MM.1S (cell line): ENCODE measurements around the gene PAFAH1B1.
A peak's percentile ranks its signal among the peaks of the same experiment; 100 is the strongest.

Experiments used
- DNase-seq: peaks from one replicate; pipeline ENCODE4 v3.0.0-alpha.2; 2015
- H2AFZ ChIP-seq: fragments of 300-600 bp; sonication (generic); 2 replicates; pipeline ENCODE4 v1.6.0; 2016; ENCODE audit warnings: antibody characterized with exemption, low read length
- H3F3A ChIP-seq: fragments of 300-600 bp; sonication (generic); 2 replicates; pipeline ENCODE4 v1.6.1; 2016; ENCODE audit warnings: mild to moderate bottlenecking, antibody characterized with exemption, low read length, moderate library complexity, mixed read lengths; ENCODE audit not compliant: insufficient read depth
- H3K27ac ChIP-seq: fragments of 300-600 bp; sonication (generic); 2 replicates; pipeline ENCODE4 v1.5.1; 2016; ENCODE audit warnings: mild to moderate bottlenecking, low read length
- H3K27me3 ChIP-seq: fragments of 300-600 bp; sonication (generic); replicated peaks from 2 replicates; pipeline ENCODE4 v1.6.0; 2016; ENCODE audit warnings: low read length; ENCODE audit not compliant: insufficient read depth
- H3K36me3 ChIP-seq: fragments of 300-600 bp; sonication (generic); replicated peaks from 2 replicates; pipeline ENCODE4 v1.6.1; 2016; ENCODE audit warnings: mild to moderate bottlenecking, low read length, mixed read lengths; ENCODE audit not compliant: insufficient read depth
- H3K4me1 ChIP-seq: fragments of 300-600 bp; sonication (generic); 2 replicates; pipeline ENCODE4 v1.6.1; 2016; ENCODE audit warnings: low read length, mixed read lengths
- H3K4me2 ChIP-seq: fragments of 300-600 bp; sonication (generic); 2 replicates; pipeline ENCODE4 v1.6.0; 2016; ENCODE audit warnings: low read depth, low read length
- H3K4me3 ChIP-seq: fragments of 300-600 bp; sonication (generic); 2 replicates; pipeline ENCODE4 v1.5.1; 2016; ENCODE audit warnings: low read length, mixed read lengths
- H3K79me2 ChIP-seq: fragments of 300-600 bp; sonication (generic); 2 replicates; pipeline ENCODE4 v1.6.1; 2016; ENCODE audit warnings: mixed run types, low read length, mixed read lengths
- H3K9ac ChIP-seq: fragments of 300-600 bp; sonication (generic); 2 replicates; pipeline ENCODE4 v1.6.1; 2016; ENCODE audit warnings: low read length, mixed read lengths
- H3K9me2 ChIP-seq: fragments of 300-600 bp; sonication (generic); replicated peaks from 2 replicates; pipeline ENCODE4 v1.6.1; 2016; ENCODE audit warnings: mild to moderate bottlenecking, low read length, mixed read lengths; ENCODE audit not compliant: insufficient read depth
- H3K9me3 ChIP-seq: fragments of 300-600 bp; sonication (generic); replicated peaks from 2 replicates; pipeline ENCODE4 v1.6.1; 2016; ENCODE audit warnings: mild to moderate bottlenecking, low read length, mixed read lengths; ENCODE audit not compliant: insufficient read depth
- H4K20me1 ChIP-seq: fragments of 300-600 bp; sonication (generic); 2 replicates; pipeline ENCODE4 v1.6.1; 2016; ENCODE audit warnings: mild to moderate bottlenecking, low read length, moderate library complexity, mixed read lengths; ENCODE audit not compliant: insufficient read depth
- CTCF ChIP-seq: fragments of 300-600 bp; sonication (generic); IDR thresholded peaks from 2 replicates; pipeline ENCODE4 v1.5.1; 2016; ENCODE audit warnings: antibody characterized with exemption, low read length, mixed read lengths
- EZH2 ChIP-seq: fragments of 300-600 bp; sonication (generic); optimal IDR thresholded peaks from 2 replicates; pipeline ENCODE3; 2017; ENCODE audit warnings: low read depth, mild to moderate bottlenecking, antibody characterized with exemption, low read length, mixed read lengths
- EZH2phosphoT487 ChIP-seq: fragments of 300-600 bp; sonication (generic); IDR thresholded peaks from 2 replicates; pipeline ENCODE4 v1.6.1; 2018; ENCODE audit warnings: antibody characterized with exemption, low read length

The PAFAH1B1 gene

DNA sequence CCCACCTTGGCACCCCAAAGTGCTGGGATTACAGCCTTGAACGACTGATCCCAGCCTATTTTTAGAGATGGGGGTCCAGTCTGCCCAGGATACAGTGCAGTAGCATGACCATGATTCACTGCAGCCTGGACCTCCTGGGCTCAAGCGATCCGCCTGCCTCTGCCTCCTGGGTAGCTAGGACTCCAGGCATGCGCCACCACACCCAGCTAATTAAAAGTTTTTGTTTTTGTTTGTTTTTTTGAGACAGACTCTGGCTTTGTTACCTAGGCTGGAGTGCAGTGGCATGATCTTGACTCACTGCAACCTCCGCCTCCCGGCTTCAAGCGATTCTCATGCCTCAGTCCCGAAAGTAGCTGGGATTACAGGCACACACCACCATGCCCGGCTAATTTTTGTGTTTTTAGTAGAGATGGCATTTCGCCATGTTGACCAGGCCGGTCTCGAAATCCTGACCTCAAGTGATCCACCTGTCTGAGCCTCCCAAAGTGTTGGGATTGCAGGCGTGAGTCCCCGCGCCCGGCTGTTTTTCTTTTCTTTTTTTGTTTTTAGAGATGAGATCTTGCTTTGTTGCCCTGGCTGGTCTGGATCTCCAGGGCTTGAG lies 2.3 kb upstream of the PAFAH1B1 start:
- Histone ChIP-seq H3K27ac (no peak overlapping the region), H3F3A (no peaks in the 10 kb centered on the region), H3K36me3 (no peaks in the 10 kb centered on the region), H3K9me2 (no peaks in the 10 kb centered on the region), H2AFZ (no peak overlapping the region), H3K4me1 (0 out of 2 replicates have a peak, but pooled peaks cover 8% of the 10 kb centered on the region), H3K9me3 (no peaks in the 10 kb centered on the region), H3K9ac (no peak overlapping the region), H3K27me3 (no peaks in the 10 kb centered on the region), H4K20me1 (peaks cover 18% of the 10 kb centered on the region), H3K79me2 (peaks cover 24% of the 10 kb centered on the region), H3K4me2 (no peak overlapping the region), H3K4me3 (no peak overlapping the region)
- TF ChIP-seq CTCF, result no peak
- TF ChIP-seq EZH2, result no peak
- no peak for TF ChIP-seq EZH2phosphoT487
- DNase-seq, result no peak

DNA sequence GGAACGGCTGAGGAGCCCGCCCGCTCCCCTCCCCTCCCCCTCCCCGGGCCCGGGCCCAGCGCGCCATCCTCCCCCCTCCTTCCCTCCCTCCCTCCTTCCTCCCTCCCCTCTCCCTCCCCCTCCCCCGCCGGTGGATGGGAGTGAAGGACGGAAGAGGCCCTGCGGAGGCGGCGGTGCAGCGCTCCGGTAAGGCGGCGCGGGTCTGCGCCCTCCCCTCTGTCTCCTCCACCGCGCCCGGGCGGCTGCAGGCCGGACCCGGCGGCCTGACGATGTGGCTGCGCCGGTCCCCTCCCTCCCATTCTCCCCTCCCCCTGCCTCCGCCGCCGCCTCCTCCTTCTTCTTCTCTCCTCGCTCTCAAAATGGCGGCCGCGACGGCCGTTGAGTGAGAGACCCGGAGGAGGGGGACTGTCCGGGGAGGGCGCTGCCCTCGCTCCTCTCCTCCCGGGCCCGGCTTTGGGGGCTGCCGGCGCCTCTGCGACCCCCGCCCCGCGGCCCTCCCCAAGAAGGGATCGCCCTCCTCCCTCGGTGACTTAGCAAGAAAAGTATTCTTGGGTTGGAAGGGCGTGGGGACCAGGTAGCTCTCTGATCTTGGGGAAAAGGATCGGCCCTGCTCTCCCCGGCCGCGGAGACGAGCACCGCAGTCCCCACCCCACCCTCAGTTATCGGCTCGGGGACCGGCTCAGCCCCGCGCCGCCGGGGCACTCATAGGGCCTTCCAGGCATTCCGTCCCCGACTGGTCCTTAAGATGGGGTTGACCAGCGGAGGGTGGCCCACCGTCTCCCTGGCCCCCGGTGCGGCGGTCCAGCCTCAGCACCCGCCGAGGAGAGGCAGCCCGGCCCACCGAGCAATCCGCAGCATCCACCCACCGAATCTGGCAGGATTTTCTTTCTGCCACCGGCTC lies 617 bp downstream of the PAFAH1B1 start:
- peaks cover 54% of the 10 kb centered on the region for H3K79me2 ChIP-seq
- DNase-seq, result peak; percentile 68
- peak overlapping the region; percentile 80 for H3K27ac ChIP-seq
- H3K9me2 ChIP-seq, result no peaks in the 10 kb centered on the region
- no peaks in the 10 kb centered on the region for H3K9me3 ChIP-seq
- no peaks in the 10 kb centered on the region for H3K36me3 ChIP-seq
- no peaks in the 10 kb centered on the region for H3K27me3 ChIP-seq
- H3K9ac ChIP-seq, result peak overlapping the region; percentile 92
- peaks cover 12% of the 10 kb centered on the region; the same call in 1 of the 2 replicates for H3K4me1 ChIP-seq
- H2AFZ ChIP-seq, result no peak overlapping the region
- TF ChIP-seq EZH2phosphoT487 (no peak), CTCF (no peak), EZH2 (no peak)
- H3K4me2 ChIP-seq, result peak overlapping the region; percentile 88
- peak overlapping the region; percentile 86 for H3K4me3 ChIP-seq
- peaks cover 42% of the 10 kb centered on the region for H4K20me1 ChIP-seq
- H3F3A ChIP-seq, result no peaks in the 10 kb centered on the region

GRCh38 chr17:2594722-2595599 lies 1.5 kb downstream of the PAFAH1B1 start:
- no peak for DNase-seq
- Histone ChIP-seq H4K20me1 (peaks cover 47% of the 10 kb centered on the region), H3F3A (no peaks in the 10 kb centered on the region), H3K36me3 (no peaks in the 10 kb centered on the region), H3K27me3 (no peaks in the 10 kb centered on the region), H3K9me3 (no peaks in the 10 kb centered on the region), H3K9ac (peak overlapping the region; percentile 92), H3K4me1 (peaks cover 12% of the 10 kb centered on the region; the same call in 1 of the 2 replicates), H3K27ac (peak overlapping the region; percentile 80; the same call in 1 of the 2 replicates), H2AFZ (no peak overlapping the region), H3K4me3 (peak overlapping the region; percentile 86), H3K9me2 (no peaks in the 10 kb centered on the region), H3K4me2 (peak overlapping the region; percentile 88), H3K79me2 (peaks cover 62% of the 10 kb centered on the region)
- TF ChIP-seq EZH2phosphoT487, result no peak
